HepG2 (cell line): Measurements from ENCODE around the gene GFAP. TPM values are rescaled to one million over a fixed set of nuclear protein-coding genes. Genes with fewer than 3 reads are reported as not detected.
A peak's percentile ranks its signal among the peaks of the same experiment; 100 is the strongest.

Experiments used
- CTCF ChIP-seq: sonication (generic); formaldehyde crosslinking; IDR thresholded peaks from 2 replicates; pipeline ENCODE4 v1.5.0; 2020; ENCODE audit warnings: mild to moderate bottlenecking, missing genetic modification reagents, moderate library complexity
- EED ChIP-seq: sonication (generic); formaldehyde crosslinking; IDR thresholded peaks from 2 replicates; pipeline ENCODE4 v1.5.0; 2020; ENCODE audit warnings: mild to moderate bottlenecking, missing genetic modification reagents
- ETV6 ChIP-seq: sonication (generic); formaldehyde crosslinking; conservative IDR thresholded peaks from 2 replicates; pipeline ENCODE4 v1.4.0; 2020; ENCODE audit warnings: missing genetic modification reagents
- GRHL1 ChIP-seq: sonication (generic); formaldehyde crosslinking; conservative IDR thresholded peaks from 2 replicates; pipeline ENCODE4 v1.8.0; 2022; ENCODE audit warnings: missing genetic modification reagents
- KMT2B ChIP-seq: IDR thresholded peaks from 2 replicates; pipeline ENCODE4 v1.6.1; 2016; ENCODE audit warnings: missing genetic modification reagents, missing compliant biosample characterization
- MAZ ChIP-seq, 2 experiments: sonication (generic) in 1 of 2; formaldehyde crosslinking in 1 of 2; IDR thresholded peaks; 2 replicates each; pipeline versions ENCODE4 v1.5.0 to v1.6.1; 2012 to 2020; ENCODE audit warnings: low read depth in 2 of 2, mild to moderate bottlenecking in 2 of 2, borderline replicate concordance in 1 of 2, improper control_type of control experiment in 1 of 2, low read length in 1 of 2, missing genetic modification reagents in 1 of 2, moderate library complexity in 1 of 2
- MTF1 ChIP-seq: sonication (generic); formaldehyde crosslinking; IDR thresholded peaks from 2 replicates; pipeline ENCODE4 v1.5.0; 2020; ENCODE audit warnings: missing genetic modification reagents
- NFE2L1 ChIP-seq: sonication (generic); formaldehyde crosslinking; IDR thresholded peaks from 2 replicates; pipeline ENCODE4 v1.4.0; 2020; ENCODE audit warnings: missing genetic modification reagents, mild to moderate bottlenecking, borderline replicate concordance
- SOX6 ChIP-seq, 2 experiments: fragments of 450-650 bp in 1 of 2; sonication (generic) in 1 of 2; formaldehyde crosslinking in 1 of 2; IDR thresholded peaks; 2 replicates each; pipeline versions ENCODE4 v1.4.0 to v1.6.1; 2017 to 2020; ENCODE audit warnings: antibody characterized with exemption in 1 of 2, mild to moderate bottlenecking in 1 of 2, missing genetic modification reagents in 1 of 2
- YY1 ChIP-seq: IDR thresholded peaks from 2 replicates; pipeline ENCODE4 v1.6.1; 2011; ENCODE audit warnings: low read length, low read depth, moderate library complexity, mild to moderate bottlenecking; ENCODE audit not compliant: insufficient read depth, insufficient replicate concordance
- ZFP82 ChIP-seq: sonication (generic); formaldehyde crosslinking; IDR thresholded peaks from 2 replicates; pipeline ENCODE4 v1.5.1; 2020; ENCODE audit warnings: mild to moderate bottlenecking, missing genetic modification reagents, borderline replicate concordance
- ZMYM2 ChIP-seq: sonication (generic); formaldehyde crosslinking; IDR thresholded peaks from 2 replicates; pipeline ENCODE4 v1.8.0; 2022; ENCODE audit warnings: mild to moderate bottlenecking, missing genetic modification reagents
- ZNF143 ChIP-seq: sonication (generic); formaldehyde crosslinking; IDR thresholded peaks from 2 replicates; pipeline ENCODE4 v1.4.0; 2020; ENCODE audit warnings: missing genetic modification reagents
- ZNF331 ChIP-seq: sonication (generic); formaldehyde crosslinking; IDR thresholded peaks from 2 replicates; pipeline ENCODE4 v1.4.0; 2020; ENCODE audit warnings: missing genetic modification reagents
- ZNF496 ChIP-seq: sonication (generic); formaldehyde crosslinking; IDR thresholded peaks from 2 replicates; pipeline ENCODE4 v1.8.1; 2023; ENCODE audit warnings: mild to moderate bottlenecking, moderate library complexity, missing genetic modification reagents; ENCODE audit not compliant: insufficient replicate concordance
- ZNF550 ChIP-seq: sonication (generic); formaldehyde crosslinking; IDR thresholded peaks from 2 replicates; pipeline ENCODE4 v1.4.0; 2020; ENCODE audit warnings: mild to moderate bottlenecking, missing genetic modification reagents, borderline replicate concordance
- ZNF616 ChIP-seq: sonication (generic); formaldehyde crosslinking; IDR thresholded peaks from 2 replicates; pipeline ENCODE4 v1.5.0; 2020; ENCODE audit warnings: low read depth, mild to moderate bottlenecking, missing genetic modification reagents
- ZNF768 ChIP-seq: sonication (generic); formaldehyde crosslinking; IDR thresholded peaks from 2 replicates; pipeline ENCODE4 v1.4.0; 2020; ENCODE audit warnings: missing genetic modification reagents
- ZNF83 ChIP-seq: sonication (generic); formaldehyde crosslinking; IDR thresholded peaks from 2 replicates; pipeline ENCODE4 v1.4.0; 2020; ENCODE audit warnings: missing genetic modification reagents, mild to moderate bottlenecking, borderline replicate concordance
- ZNF883 ChIP-seq: sonication (generic); formaldehyde crosslinking; IDR thresholded peaks from 2 replicates; pipeline ENCODE4 v1.5.1; 2020; ENCODE audit warnings: mild to moderate bottlenecking, missing genetic modification reagents; ENCODE audit errors: not compliant biosample characterization
- ZSCAN30 ChIP-seq: sonication (generic); formaldehyde crosslinking; IDR thresholded peaks from 2 replicates; pipeline ENCODE4 v1.5.0; 2020; ENCODE audit warnings: mild to moderate bottlenecking, missing genetic modification reagents
- polyA plus RNA-seq, 8 experiments: library from polyadenylated mRNA; depleted of rRNA in 3 of 8; stranded (reverse) in 7 of 8; unstranded in 1 of 8; fragments of >200 nt; fragmentation: Illumina TruSeq in 4 of 8; extraction: Trizol in 4 of 8; gene quantifications; 2 replicates each; pipeline versions ENCODE4 v1.2.1 to v1.2.3, GENCODE V29; 2011 to 2016; ENCODE audit warnings: low read depth in 4 of 8, missing spikeins in 1 of 8, mixed read lengths in 1 of 8; ENCODE audit not compliant: insufficient read depth in 1 of 8
- total RNA-seq, 5 experiments: library from RNA; depleted of rRNA; stranded (reverse); fragments of >200 nt; fragmentation: Illumina TruSeq; extraction: Trizol; gene quantifications; 2 replicates each; pipeline ENCODE4 v1.2.3, GENCODE V29; 2016; ENCODE audit warnings: low read depth in 1 of 5
- TF ChIP-seq, protein P1 (sequence below), 2 experiments: sonication (generic) in 1 of 2; formaldehyde crosslinking in 1 of 2; IDR thresholded peaks; 2 replicates each; pipeline versions ENCODE4 v1.5.1 to v1.6.1; 2011 to 2020; ENCODE audit warnings: borderline replicate concordance in 1 of 2, low read depth in 1 of 2, low read length in 1 of 2, mild to moderate bottlenecking in 1 of 2, missing genetic modification reagents in 1 of 2, moderate library complexity in 1 of 2

Gene GFAP
- total and polyA plus RNA-seq, 2 of the 13 experiments (the other 11 are each of a cell fraction or from before 2014, with no cell fraction given) = 0.11 to 0.29 TPM

DNA sequence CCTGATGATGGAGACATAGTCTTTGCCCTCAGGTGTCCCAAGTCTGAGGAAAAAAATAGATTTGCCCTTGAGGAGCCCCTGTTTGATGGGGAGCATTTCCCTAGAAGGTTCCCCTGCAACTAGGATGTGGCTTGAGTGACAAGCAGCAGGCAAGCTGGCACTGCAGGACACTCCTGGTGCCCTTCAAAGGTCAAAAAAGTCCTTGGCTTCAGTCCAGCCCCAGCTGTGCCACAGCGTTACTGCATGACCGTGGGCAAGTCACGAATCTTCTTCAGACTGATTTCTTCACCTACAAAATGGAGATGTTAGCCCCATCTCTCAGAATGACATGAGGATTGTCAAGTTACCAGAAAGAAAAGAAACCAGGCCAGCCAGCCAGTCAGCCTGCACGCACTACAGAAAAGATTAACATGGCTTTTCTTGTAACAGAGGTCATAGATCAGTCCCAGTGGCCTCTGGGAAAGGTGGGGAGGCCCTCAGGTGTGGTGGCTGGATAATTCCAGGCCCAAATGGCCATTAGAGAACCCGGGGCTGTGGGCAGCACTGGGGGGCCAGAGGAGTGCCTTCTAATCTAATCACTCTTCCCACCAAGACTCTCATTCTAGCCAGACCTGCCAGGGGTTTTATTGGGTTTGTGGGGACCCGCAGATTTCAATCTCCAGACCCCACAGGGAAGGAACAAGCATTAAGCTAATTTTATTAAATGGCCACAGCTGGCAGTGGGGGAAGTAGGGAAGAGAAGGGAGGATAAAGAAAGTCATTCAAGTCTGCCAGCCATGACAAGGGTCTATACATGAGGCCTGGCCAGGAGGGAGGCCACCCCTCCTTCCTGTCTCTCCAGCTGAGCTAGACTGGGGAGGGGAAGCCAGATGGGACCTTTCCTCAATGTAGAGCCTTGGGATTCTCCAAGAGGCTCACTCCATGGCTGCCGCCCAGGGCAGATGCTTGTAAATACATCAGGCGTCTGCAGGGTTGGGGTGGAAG is 42.0 kb upstream of the GFAP start (continued):
- no peak for TF ChIP-seq YY1
- TF ChIP-seq ZSCAN30 (CRISPR knock-in tag) = no peak
- TF ChIP-seq, protein P1, sequence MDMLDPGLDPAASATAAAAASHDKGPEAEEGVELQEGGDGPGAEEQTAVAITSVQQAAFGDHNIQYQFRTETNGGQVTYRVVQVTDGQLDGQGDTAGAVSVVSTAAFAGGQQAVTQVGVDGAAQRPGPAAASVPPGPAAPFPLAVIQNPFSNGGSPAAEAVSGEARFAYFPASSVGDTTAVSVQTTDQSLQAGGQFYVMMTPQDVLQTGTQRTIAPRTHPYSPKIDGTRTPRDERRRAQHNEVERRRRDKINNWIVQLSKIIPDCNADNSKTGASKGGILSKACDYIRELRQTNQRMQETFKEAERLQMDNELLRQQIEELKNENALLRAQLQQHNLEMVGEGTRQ (IDR thresholded peaks at IDR 0.05; ENCODE audit: low read depth, low read length) = no peak
- TF ChIP-seq, protein P1 (CRISPR knock-in tag; IDR thresholded peaks at IDR 0.05; ENCODE audit: borderline replicate concordance) = no peak
- TF ChIP-seq KMT2B (CRISPR knock-in tag) = no peak
- TF ChIP-seq EED (CRISPR knock-in tag) = no peak
- no peak for TF ChIP-seq SOX6 (IDR thresholded peaks at IDR 0.05)
- TF ChIP-seq SOX6 (CRISPR knock-in tag; IDR thresholded peaks at IDR 0.05) = 0 out of 2 replicates have a peak, but pooled peaks have one; percentile 23
- no peak for TF ChIP-seq ZNF496 (CRISPR knock-in tag)
- peak; percentile 35; the same call in 1 of the 2 replicates for TF ChIP-seq ETV6 (CRISPR knock-in tag)
- TF ChIP-seq ZFP82 (CRISPR knock-in tag) = no peak
- no peak for TF ChIP-seq ZNF616 (CRISPR knock-in tag)
- no peak; the same call in 1 of the 2 replicates for TF ChIP-seq ZNF768 (CRISPR knock-in tag)
- TF ChIP-seq ZNF83 (CRISPR knock-in tag) = no peak
- no peak for TF ChIP-seq ZMYM2 (CRISPR knock-in tag)
- no peak for TF ChIP-seq ZNF883
- no peak for TF ChIP-seq GRHL1 (CRISPR knock-in tag)
- no peak for TF ChIP-seq ZNF331
- TF ChIP-seq ZNF550 (CRISPR knock-in tag) = no peak
- no peak for TF ChIP-seq NFE2L1 (CRISPR knock-in tag)
- TF ChIP-seq MAZ (IDR thresholded peaks at IDR 0.05; ENCODE audit: borderline replicate concordance, low read depth, low read length) = no peak
- no peak for TF ChIP-seq MAZ (CRISPR knock-in tag; IDR thresholded peaks at IDR 0.05; ENCODE audit: low read depth)
- TF ChIP-seq MTF1 = no peak
- TF ChIP-seq CTCF (CRISPR knock-in tag) = no peak
- TF ChIP-seq ZNF143 (CRISPR knock-in tag) = peak; percentile 81
